ENCODE results near the gene KLK4. TPM values are rescaled to one million over a fixed set of nuclear protein-coding genes. Genes with fewer than 3 reads are reported as not detected.

KLK4 gene
- total RNA-seq, 2 experiments from 2014 or later = not detected

GRCh38 chr19:50922317-50922853, 11.2 kb upstream of the KLK4 start:
- no peak overlapping the region for H3K27ac ChIP-seq (ENCODE audit: low read depth, low read length, poor library complexity, severe bottlenecking)
- H3K4me3 ChIP-seq (ENCODE audit: low read depth, low read length, poor library complexity, severe bottlenecking) = no peak overlapping the region
- ChIA-PET CTCF (ENCODE audit: unreplicated experiment) (interaction anchor here (0.5 kb wide), 1 partner anchor 13 kb away, joined by 8 read pairs; no protein-coding TSS in a partner anchor), POLR2A (interaction anchor here (0.6 kb wide), 1 partner anchor 23 kb away, joined by 3 read pairs; no protein-coding TSS in a partner anchor)
- no peak overlapping the region for H3K4me2 ChIP-seq (ENCODE audit: low read length)
- no peaks in the 10 kb centered on the region for H3K4me1 ChIP-seq (ENCODE audit: insufficient read depth, low read length, poor library complexity, severe bottlenecking)
- DNase-seq (ENCODE audit: low spot score) = peak; percentile 85
- no peaks in the 10 kb centered on the region for H3K79me2 ChIP-seq (ENCODE audit: insufficient read depth, low read depth, low read length)
- no peak for TF ChIP-seq EZH2phosphoT487 (IDR thresholded peaks at IDR 0.05; ENCODE audit: borderline replicate concordance, low read depth, low read length)
- TF ChIP-seq CTCF (conservative IDR thresholded peaks at IDR 0.05; ENCODE audit: low read length) = peak; percentile 95
- BruUV-seq (replicated peaks) = no TSS peak
- H3K36me3 ChIP-seq (ENCODE audit: insufficient read depth, low read length) = no peaks in the 10 kb centered on the region
- H4K20me1 ChIP-seq (ENCODE audit: insufficient read depth, low read length) = no peaks in the 10 kb centered on the region
- H3K9me2 ChIP-seq (ENCODE audit: insufficient read depth, low read length) = no peaks in the 10 kb centered on the region
- H2AFZ ChIP-seq (ENCODE audit: low read length) = no peak overlapping the region
- H3K9me3 ChIP-seq (ENCODE audit: low read length) = no peaks in the 10 kb centered on the region
- intact Hi-C loops (cut with micrococcal nuclease; ENCODE audit: unreplicated experiment) = loop anchor here (1.0 to 5.0 kb wide), 2 partner anchors 16 to 140 kb away; no protein-coding TSS in a partner anchor

- H2AFZ ChIP-seq (ENCODE audit: low read length) = no peak overlapping the region
- no peaks in the 10 kb centered on the region for H3K4me1 ChIP-seq (ENCODE audit: insufficient read depth, low read length, poor library complexity, severe bottlenecking)
- DNase-seq (ENCODE audit: low spot score) = no peak
- CTCF ChIA-PET (ENCODE audit: unreplicated experiment) = interaction anchor here (0.5 to 0.6 kb wide), 2 partner anchors 13 to 53 kb away, joined by 3 to 8 read pairs; no protein-coding TSS in a partner anchor
- H3K79me2 ChIP-seq (ENCODE audit: insufficient read depth, low read depth, low read length) = no peaks in the 10 kb centered on the region
- H3K9me3 ChIP-seq (ENCODE audit: low read length) = no peaks in the 10 kb centered on the region
- H3K36me3 ChIP-seq (ENCODE audit: insufficient read depth, low read length) = no peaks in the 10 kb centered on the region
- intact Hi-C loops (cut with micrococcal nuclease; ENCODE audit: unreplicated experiment) = loop anchor here (1.0 to 5.0 kb wide), 2 partner anchors 15 to 139 kb away; no protein-coding TSS in a partner anchor
- H3K4me3 ChIP-seq (ENCODE audit: low read depth, low read length, poor library complexity, severe bottlenecking) = no peak overlapping the region
- no peak overlapping the region for H3K27ac ChIP-seq (ENCODE audit: low read depth, low read length, poor library complexity, severe bottlenecking)
- no peaks in the 10 kb centered on the region for H3K9me2 ChIP-seq (ENCODE audit: insufficient read depth, low read length)
- POLR2A ChIA-PET = interaction anchor here (0.6 kb wide), 1 partner anchor 24 kb away, joined by 3 read pairs; no protein-coding TSS in a partner anchor
- H4K20me1 ChIP-seq (ENCODE audit: insufficient read depth, low read length) = no peaks in the 10 kb centered on the region
- no peak for TF ChIP-seq CTCF (conservative IDR thresholded peaks at IDR 0.05; ENCODE audit: low read length)
- no peak for TF ChIP-seq EZH2phosphoT487 (IDR thresholded peaks at IDR 0.05; ENCODE audit: borderline replicate concordance, low read depth, low read length)
- H3K4me2 ChIP-seq (ENCODE audit: low read length) = no peak overlapping the region
- no TSS peak for BruUV-seq (replicated peaks)
These were observed 10.5 kb upstream of the KLK4 start for GRCh38 chr19:50921426-50922316.
